HG02885 (cell line): ENCODE data around the gene KCNAB1.
A peak's percentile ranks its signal among the peaks of the same experiment; 100 is the strongest.
"Not testable (repeated sequence)": the region's sequence is repeated elsewhere in the genome, so short reads cannot be mapped to it uniquely, and the experiment has no call there.

Source experiments
- ATAC-seq: cut with Tn5 transposase; IDR thresholded peaks from one replicate; pipeline ENCODE4 v1.9.1; 2021; ENCODE audit warnings: mild to moderate bottlenecking; ENCODE audit not compliant: unreplicated experiment, poor library complexity

KCNAB1 gene

GRCh38 chr3:156135921-156136638 is 15.7 kb downstream of the KCNAB1 start:
- no peak for ATAC-seq

- not testable (repeated sequence) for ATAC-seq
These were observed 17.0 kb downstream of the KCNAB1 start for GRCh38 chr3:156137397-156137796.

GRCh38 chr3:156140001-156140595 is 19.7 kb downstream of the KCNAB1 start:
- no peak for ATAC-seq

- no peak for ATAC-seq
These were observed 22.3 kb downstream of the KCNAB1 start for GRCh38 chr3:156142702-156143101.

- ATAC-seq = no peak
These were observed 22.8 kb downstream of the KCNAB1 start for GRCh38 chr3:156143136-156143535.

GRCh38 chr3:156144060-156144459 is 23.7 kb downstream of the KCNAB1 start:
- ATAC-seq = no peak

GRCh38 chr3:156145866-156146265 is 25.5 kb downstream of the KCNAB1 start:
- ATAC-seq = no peak

GRCh38 chr3:156148345-156148945 is 28.1 kb downstream of the KCNAB1 start:
- ATAC-seq = no peak

GRCh38 chr3:156148946-156149381 is 28.6 kb downstream of the KCNAB1 start:
- ATAC-seq = no peak

- no peak for ATAC-seq
These were observed 29.5 kb downstream of the KCNAB1 start for GRCh38 chr3:156149876-156150275.

GRCh38 chr3:156150434-156151066 is 30.2 kb downstream of the KCNAB1 start:
- ATAC-seq = peak; percentile 69

- peak; percentile 71 for ATAC-seq
These were observed 31.5 kb downstream of the KCNAB1 start for GRCh38 chr3:156151824-156152428.

- no peak for ATAC-seq
These were observed 38.4 kb downstream of the KCNAB1 start for GRCh38 chr3:156158656-156159295.

- ATAC-seq = peak; percentile 82
These were observed 40.3 kb downstream of the KCNAB1 start for GRCh38 chr3:156160647-156161046.

GRCh38 chr3:156161172-156161571 is 40.8 kb downstream of the KCNAB1 start:
- ATAC-seq = peak; percentile 45

GRCh38 chr3:156163848-156164247 is 43.5 kb downstream of the KCNAB1 start:
- ATAC-seq = no peak

- ATAC-seq = no peak
These were observed 46.4 kb downstream of the KCNAB1 start for GRCh38 chr3:156166808-156167207.

- no peak for ATAC-seq
These were observed 50.2 kb downstream of the KCNAB1 start for GRCh38 chr3:156170571-156170970.

GRCh38 chr3:156171281-156172267 is 51.2 kb downstream of the KCNAB1 start:
- no peak for ATAC-seq
